Measurements from ENCODE around the gene NCAN.
"Not testable (repeated sequence)": the region's sequence is repeated elsewhere in the genome, so short reads cannot be mapped to it uniquely, and the experiment has no call there.

The NCAN gene

DNA sequence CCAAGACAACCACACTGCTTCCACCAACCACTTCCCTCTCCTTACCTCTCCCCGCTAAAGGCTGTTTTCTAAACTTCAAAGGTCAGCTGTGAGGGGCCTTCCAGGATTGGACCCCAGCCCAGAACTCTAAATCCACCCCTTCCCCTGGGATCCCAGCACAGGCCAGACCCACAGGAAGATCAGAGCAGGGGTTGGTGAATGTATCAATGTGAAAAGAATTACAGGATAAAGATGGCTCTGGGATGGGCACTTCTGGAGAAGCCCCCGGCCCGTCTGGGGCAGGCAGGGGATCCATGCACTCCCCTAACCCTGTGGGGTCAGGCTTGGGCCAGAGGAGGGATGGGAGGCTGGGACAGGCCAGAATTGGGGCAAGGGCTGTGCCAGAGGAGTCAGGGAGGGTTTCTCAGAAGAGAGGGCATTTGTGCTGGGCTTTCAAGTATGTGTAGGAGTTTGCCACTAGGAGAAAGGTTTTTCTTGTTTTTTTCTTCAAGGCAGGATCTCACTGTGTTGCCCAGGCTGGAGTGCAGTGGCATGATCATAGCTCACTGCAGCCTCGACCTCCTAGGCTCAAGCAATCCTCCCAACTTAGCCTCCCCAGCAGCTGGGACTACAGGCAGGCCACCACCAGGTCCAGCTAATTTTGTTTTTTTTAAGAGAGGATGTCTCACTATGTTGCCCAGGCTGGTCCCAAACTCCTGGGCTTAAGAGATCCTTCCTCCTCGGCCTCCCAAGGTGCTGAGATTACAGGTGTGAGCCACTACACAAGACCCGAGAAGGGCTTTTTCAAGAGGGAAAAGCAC lies 40.7 kb upstream of the NCAN start:
- Histone ChIP-seq H3K4me2 (ENCODE audit: low read depth, low read length, poor library complexity, severe bottlenecking) (no peak overlapping the region), H3F3A (ENCODE audit: low read depth) (no peaks in the 10 kb centered on the region), H3K9me2 (replicated peaks; ENCODE audit: low read depth, low read length) (no peaks in the 10 kb centered on the region), H3K36me3 (ENCODE audit: insufficient read depth, low read length) (no peaks in the 10 kb centered on the region), H2AFZ (ENCODE audit: low read length) (no peak overlapping the region), H4K20me1 (ENCODE audit: insufficient read depth, low read length, poor library complexity, severe bottlenecking) (no peaks in the 10 kb centered on the region), H3K9me3 (ENCODE audit: insufficient read depth, low read depth, low read length) (no peaks in the 10 kb centered on the region), H3K79me2 (ENCODE audit: insufficient read depth, low read length) (no peaks in the 10 kb centered on the region), H3K9ac (ENCODE audit: low read depth, low read length, poor library complexity, severe bottlenecking) (no peak overlapping the region), H3K4me3 (ENCODE audit: low read length, poor library complexity, severe bottlenecking) (no peak overlapping the region), H3K4me1 (ENCODE audit: insufficient read depth, low read length, poor library complexity, severe bottlenecking) (no peaks in the 10 kb centered on the region), H3K27me3 (ENCODE audit: insufficient read depth, low read length, poor library complexity, severe bottlenecking) (no peaks in the 10 kb centered on the region)
- TF ChIP-seq EZH2phosphoT487 (IDR thresholded peaks at IDR 0.05; ENCODE audit: borderline replicate concordance) (no peak), CTCF (conservative IDR thresholded peaks at IDR 0.05; ENCODE audit: low read length) (no peak)

DNA sequence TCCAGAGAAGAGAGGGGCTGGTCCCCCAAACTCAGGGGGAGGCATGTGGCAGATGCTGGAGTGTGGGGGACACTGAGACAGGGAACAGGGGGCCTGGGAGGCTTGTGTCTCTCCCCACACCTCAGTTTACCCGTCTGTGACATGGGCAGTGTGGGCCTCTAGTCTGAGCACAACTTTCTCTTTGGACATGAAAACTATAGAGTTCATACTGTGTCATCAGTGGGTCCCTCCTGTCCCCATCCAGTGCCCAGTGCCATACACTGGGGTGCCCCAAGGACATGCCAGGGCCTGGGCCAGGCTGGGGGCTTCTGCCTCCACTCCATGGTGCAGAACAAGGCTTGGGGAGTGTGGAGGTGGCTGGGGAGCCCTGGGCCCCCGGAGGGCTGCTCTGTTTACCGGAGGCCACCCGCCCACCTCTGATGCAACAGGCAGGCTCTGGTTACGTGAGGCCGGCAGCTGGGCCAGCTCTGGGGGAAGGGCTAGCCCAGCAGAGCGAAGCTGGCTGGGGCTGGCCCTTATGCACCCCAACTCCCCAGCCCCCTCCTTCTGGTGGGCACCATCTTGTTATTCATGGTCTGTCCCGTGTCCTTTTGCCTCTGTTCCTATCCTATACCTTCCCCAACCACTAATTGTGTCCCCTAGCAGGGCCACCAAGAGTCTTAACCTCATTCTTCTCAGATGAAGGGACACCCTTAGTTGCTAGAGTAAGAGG lies 39.8 kb upstream of the NCAN start:
- Histone ChIP-seq H3K9ac (ENCODE audit: low read depth, low read length, poor library complexity, severe bottlenecking) (no peak overlapping the region), H4K20me1 (ENCODE audit: insufficient read depth, low read length, poor library complexity, severe bottlenecking) (no peaks in the 10 kb centered on the region), H3K4me1 (ENCODE audit: insufficient read depth, low read length, poor library complexity, severe bottlenecking) (no peaks in the 10 kb centered on the region), H3F3A (ENCODE audit: low read depth) (no peaks in the 10 kb centered on the region), H3K36me3 (ENCODE audit: insufficient read depth, low read length) (no peaks in the 10 kb centered on the region), H3K27me3 (ENCODE audit: insufficient read depth, low read length, poor library complexity, severe bottlenecking) (no peaks in the 10 kb centered on the region), H3K4me3 (ENCODE audit: low read length, poor library complexity, severe bottlenecking) (no peak overlapping the region), H3K9me2 (replicated peaks; ENCODE audit: low read depth, low read length) (no peaks in the 10 kb centered on the region), H2AFZ (ENCODE audit: low read length) (no peak overlapping the region), H3K79me2 (ENCODE audit: insufficient read depth, low read length) (no peaks in the 10 kb centered on the region), H3K9me3 (ENCODE audit: insufficient read depth, low read depth, low read length) (no peaks in the 10 kb centered on the region), H3K4me2 (ENCODE audit: low read depth, low read length, poor library complexity, severe bottlenecking) (no peak overlapping the region)
- no peak for TF ChIP-seq EZH2phosphoT487 (IDR thresholded peaks at IDR 0.05; ENCODE audit: borderline replicate concordance)
- no peak for TF ChIP-seq CTCF (conservative IDR thresholded peaks at IDR 0.05; ENCODE audit: low read length)

- not testable (repeated sequence) for H3K4me3 ChIP-seq (ENCODE audit: low read length, poor library complexity, severe bottlenecking); H3K4me1 ChIP-seq (ENCODE audit: insufficient read depth, low read length, poor library complexity, severe bottlenecking); H2AFZ ChIP-seq (ENCODE audit: low read length); H3K9me2 ChIP-seq (replicated peaks; ENCODE audit: low read depth, low read length); H4K20me1 ChIP-seq (ENCODE audit: insufficient read depth, low read length, poor library complexity, severe bottlenecking); H3K9ac ChIP-seq (ENCODE audit: low read depth, low read length, poor library complexity, severe bottlenecking); H3K27me3 ChIP-seq (ENCODE audit: insufficient read depth, low read length, poor library complexity, severe bottlenecking); H3K4me2 ChIP-seq (ENCODE audit: low read depth, low read length, poor library complexity, severe bottlenecking); H3K36me3 ChIP-seq (ENCODE audit: insufficient read depth, low read length); H3K79me2 ChIP-seq (ENCODE audit: insufficient read depth, low read length); H3F3A ChIP-seq (ENCODE audit: low read depth); H3K9me3 ChIP-seq (ENCODE audit: insufficient read depth, low read depth, low read length)
These were observed 38.5 kb upstream of the NCAN start for GRCh38 chr19:19173243-19173642.
